DOHH2 (cell line): ENCODE measurements around the gene POGZ.
A peak's percentile ranks its signal among the peaks of the same experiment; 100 is the strongest.

Experiments
- CTCF ChIP-seq: fragments of 200-600 bp; sonication (generic); IDR thresholded peaks from one replicate; pipeline ENCODE4 v1.5.1; 2014; ENCODE audit warnings: antibody characterized with exemption, mild to moderate bottlenecking, low read depth, low read length; ENCODE audit not compliant: poor library complexity, severe bottlenecking
- EZH2phosphoT487 ChIP-seq: fragments of 200-600 bp; sonication (generic); IDR thresholded peaks from 2 replicates; pipeline ENCODE4 v1.6.1; 2017; ENCODE audit warnings: borderline replicate concordance, mild to moderate bottlenecking, antibody characterized with exemption, low read length, moderate library complexity, mixed read lengths

GRCh38 chr1:151399324-151400171 is 59.7 kb downstream of the POGZ start, which contains the start of gene PSMB4:
- peak; percentile 46 for TF ChIP-seq CTCF
- TF ChIP-seq EZH2phosphoT487: no peak
